ENCODE measurements around the gene XBP1. TPM values are rescaled to one million over a fixed set of nuclear protein-coding genes. Genes with fewer than 3 reads are reported as not detected.
A peak's percentile ranks its signal among the peaks of the same experiment; 100 is the strongest.
"Not testable (repeated sequence)": the region's sequence is repeated elsewhere in the genome, so short reads cannot be mapped to it uniquely, and the experiment has no call there.

XBP1 gene
- total RNA-seq, 2 donors from 2014 or later, result 206 to 255 TPM

GRCh38 chr22:28821452-28821851, 21.1 kb upstream of the XBP1 start:
- ATAC-seq, result no peak
- intact Hi-C loops (cut with DNase I, micrococcal nuclease), result no loop called here
- DNase-seq, result no peak

- ATAC-seq, result no peak
- intact Hi-C loops (cut with DNase I, micrococcal nuclease), result no loop called here
- DNase-seq, result no peak
Observed at GRCh38 chr22:28820885-28821284, 20.5 kb upstream of the XBP1 start.

GRCh38 chr22:28819253-28820096, 19.1 kb upstream of the XBP1 start:
- intact Hi-C loops (cut with DNase I, micrococcal nuclease), result no loop called here
- DNase-seq (peak; percentile 67 to 71), ATAC-seq (peak; percentile 73)

GRCh38 chr22:28817919-28818859, 17.8 kb upstream of the XBP1 start:
- intact Hi-C loops (cut with DNase I, micrococcal nuclease), result no loop called here
- DNase-seq (peak; percentile 53 to 79), ATAC-seq (peak; percentile 56)

- no peak for DNase-seq
- intact Hi-C loops (cut with DNase I, micrococcal nuclease), result no loop called here
- no peak for ATAC-seq
Observed at GRCh38 chr22:28817064-28817463, 16.7 kb upstream of the XBP1 start.

GRCh38 chr22:28815729-28816128, 15.4 kb upstream of the XBP1 start:
- DNase-seq (no peak), ATAC-seq (no peak)
- intact Hi-C loops (cut with DNase I, micrococcal nuclease), result no loop called here

GRCh38 chr22:28815111-28815510, 14.7 kb upstream of the XBP1 start:
- ATAC-seq, result no peak
- DNase-seq, result peak in 1 of 2 donors; percentile 25
- intact Hi-C loops (cut with DNase I, micrococcal nuclease), result no loop called here

GRCh38 chr22:28813772-28814518, 13.6 kb upstream of the XBP1 start:
- ATAC-seq, result peak; percentile 78
- DNase-seq, result peak in 1 of 2 donors; percentile 75

GRCh38 chr22:28812516-28812915, 12.1 kb upstream of the XBP1 start:
- ATAC-seq, result no peak

More at GRCh38 chr22:28813772-28814518, 13.6 kb upstream of the XBP1 start:
- intact Hi-C loops (cut with DNase I, micrococcal nuclease), result no loop called here

GRCh38 chr22:28810821-28811491, 10.6 kb upstream of the XBP1 start:
- DNase-seq, result no peak
- no peak for ATAC-seq
- intact Hi-C loops (cut with DNase I, micrococcal nuclease), result no loop called here

More at GRCh38 chr22:28812516-28812915, 12.1 kb upstream of the XBP1 start:
- intact Hi-C loops (cut with DNase I, micrococcal nuclease), result no loop called here
- no peak for DNase-seq

GRCh38 chr22:28808716-28809355, 8.5 kb upstream of the XBP1 start:
- peak; percentile 47 for ATAC-seq
- intact Hi-C loops (cut with DNase I, micrococcal nuclease), result no loop called here
- DNase-seq, result no peak

- intact Hi-C loops (cut with DNase I, micrococcal nuclease); DNase-seq; ATAC-seq: not testable (repeated sequence)
Observed at GRCh38 chr22:28805426-28805825, 5.1 kb upstream of the XBP1 start.

- DNase-seq (no peak), ATAC-seq (no peak)
Observed at GRCh38 chr22:28802595-28803123, 2.3 kb upstream of the XBP1 start.

GRCh38 chr22:28801845-28802594, 1.7 kb upstream of the XBP1 start:
- DNase-seq (peak in 1 of 2 donors; percentile 68), ATAC-seq (peak; percentile 12)
- intact Hi-C loops (cut with DNase I, micrococcal nuclease), result no loop called here

More at GRCh38 chr22:28802595-28803123, 2.3 kb upstream of the XBP1 start:
- intact Hi-C loops (cut with DNase I, micrococcal nuclease), result no loop called here

- DNase-seq, result peak; percentile 59 to 80
- intact Hi-C loops (cut with DNase I, micrococcal nuclease), result no loop called here
Observed at GRCh38 chr22:28799606-28800307, 612 bp downstream of the XBP1 start.

More at GRCh38 chr22:28799606-28800307, 612 bp downstream of the XBP1 start:
- peak; percentile 72 for ATAC-seq
